ENCODE data around the gene POLD2.
A peak's percentile ranks its signal among the peaks of the same experiment; 100 is the strongest.

Gene POLD2

DNA sequence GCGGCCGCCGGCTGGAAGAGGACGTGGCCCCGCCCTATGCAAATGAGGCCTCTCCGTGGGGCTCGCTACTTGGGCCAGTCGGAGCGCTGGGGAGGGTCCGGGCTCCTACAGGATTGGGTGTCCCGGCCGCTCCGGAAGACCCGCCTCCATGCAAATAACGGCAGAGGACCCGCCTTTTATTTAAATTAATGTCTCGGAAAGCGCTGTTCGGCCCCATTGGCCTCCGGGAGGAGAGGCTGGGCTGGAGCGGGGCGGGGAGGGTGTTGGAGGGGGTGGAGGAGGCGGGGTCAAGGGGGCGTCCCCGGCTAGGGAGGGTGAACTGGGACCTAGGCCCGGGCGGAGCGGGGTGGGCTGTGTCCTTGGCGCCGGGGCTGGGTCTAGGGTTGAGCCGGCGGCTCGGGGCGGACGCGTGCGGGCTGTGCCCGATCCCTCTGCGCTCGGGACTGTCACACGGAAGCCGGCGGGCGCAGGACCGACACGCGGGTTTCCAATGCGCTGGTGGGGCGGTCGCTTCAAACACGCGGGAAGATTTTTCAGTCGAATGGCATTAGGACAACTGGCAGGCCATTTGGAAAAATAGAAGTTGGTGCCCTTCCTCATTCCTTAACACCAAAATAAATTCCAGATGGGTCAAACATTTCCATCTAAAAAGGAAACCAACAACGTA is 40.7 kb downstream of the POLD2 start:
- Mint-ChIP-seq H3K27me3 (no peaks in the 10 kb centered on the region), H3K4me1 (peaks cover 35% of the 10 kb centered on the region), H3K27ac (ENCODE audit: low read depth) (peak overlapping the region; percentile 89), H3K36me3 (ENCODE audit: insufficient read depth) (peaks cover 15% of the 10 kb centered on the region), H3K9me3 (no peaks in the 10 kb centered on the region), H3K4me3 (peak overlapping the region; percentile 84)
- DNase-seq (ENCODE audit: low spot score in 2 of 2) (peak; percentile 90 to 96), ATAC-seq (replicated peaks; ENCODE audit: extremely low read depth, poor library complexity, severe bottlenecking) (peak; percentile 93)

DNA sequence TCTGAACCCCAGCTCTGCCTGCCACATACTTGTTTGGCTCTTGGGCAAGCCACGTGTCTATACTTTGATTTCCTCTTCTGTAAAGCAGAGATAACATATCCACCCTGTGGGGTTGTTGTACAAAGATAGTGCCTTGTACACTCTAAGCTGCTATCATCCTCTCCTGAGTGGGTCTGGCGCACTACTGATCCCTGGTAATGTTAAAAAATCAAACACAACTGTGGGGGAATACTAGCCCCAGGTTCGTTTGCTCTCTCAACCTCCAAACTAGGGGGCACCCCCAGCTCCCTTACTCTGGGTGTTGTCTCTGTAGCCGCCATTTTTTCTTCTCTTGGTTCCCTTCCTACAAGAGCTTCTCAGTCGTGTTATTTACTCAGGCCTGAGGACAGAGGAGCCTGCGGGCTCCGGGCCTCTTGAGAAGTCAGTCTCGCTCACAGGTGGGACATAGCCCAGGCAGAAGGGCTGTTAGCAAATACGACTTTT is 42.0 kb downstream of the POLD2 start:
- Mint-ChIP-seq H3K27ac (ENCODE audit: low read depth) (peak overlapping the region; percentile 89), H3K36me3 (ENCODE audit: insufficient read depth) (peaks cover 18% of the 10 kb centered on the region), H3K4me1 (peaks cover 38% of the 10 kb centered on the region), H3K27me3 (no peaks in the 10 kb centered on the region), H3K4me3 (peak overlapping the region; percentile 84), H3K9me3 (no peaks in the 10 kb centered on the region)
- DNase-seq (ENCODE audit: low spot score in 2 of 2) (no peak), ATAC-seq (replicated peaks; ENCODE audit: extremely low read depth, poor library complexity, severe bottlenecking) (no peak)

- Mint-ChIP-seq H3K9me3 (no peaks in the 10 kb centered on the region), H3K4me1 (peaks cover 38% of the 10 kb centered on the region), H3K27me3 (no peaks in the 10 kb centered on the region), H3K27ac (ENCODE audit: low read depth) (peak overlapping the region; percentile 89), H3K36me3 (ENCODE audit: insufficient read depth) (peaks cover 20% of the 10 kb centered on the region), H3K4me3 (peak overlapping the region; percentile 84)
- ATAC-seq (replicated peaks; ENCODE audit: extremely low read depth, poor library complexity, severe bottlenecking) = no peak
- no peak for DNase-seq (ENCODE audit: low spot score in 2 of 2)
Observed at GRCh38 chr7:44080686-44081265, 42.6 kb downstream of the POLD2 start.

- Mint-ChIP-seq H3K9me3 (no peaks in the 10 kb centered on the region), H3K27ac (ENCODE audit: low read depth) (no peak overlapping the region), H3K4me1 (peaks cover 38% of the 10 kb centered on the region), H3K36me3 (ENCODE audit: insufficient read depth) (peaks cover 25% of the 10 kb centered on the region), H3K4me3 (no peak overlapping the region), H3K27me3 (no peaks in the 10 kb centered on the region)
- no peak for ATAC-seq (replicated peaks; ENCODE audit: extremely low read depth, poor library complexity, severe bottlenecking)
- DNase-seq (ENCODE audit: low spot score in 2 of 2) = no peak
Observed at GRCh38 chr7:44080118-44080517, 43.2 kb downstream of the POLD2 start.

- H3K27me3 Mint-ChIP-seq = no peaks in the 10 kb centered on the region
- no peak overlapping the region for H3K4me3 Mint-ChIP-seq
- no peaks in the 10 kb centered on the region for H3K9me3 Mint-ChIP-seq
- peaks cover 30% of the 10 kb centered on the region for H3K36me3 Mint-ChIP-seq (ENCODE audit: insufficient read depth)
- no peak overlapping the region for H3K27ac Mint-ChIP-seq (ENCODE audit: low read depth)
- DNase-seq (ENCODE audit: low spot score in 2 of 2) (no peak), ATAC-seq (replicated peaks; ENCODE audit: extremely low read depth, poor library complexity, severe bottlenecking) (no peak)
- H3K4me1 Mint-ChIP-seq = peaks cover 38% of the 10 kb centered on the region
Observed at GRCh38 chr7:44079331-44080021, 43.9 kb downstream of the POLD2 start.

DNA sequence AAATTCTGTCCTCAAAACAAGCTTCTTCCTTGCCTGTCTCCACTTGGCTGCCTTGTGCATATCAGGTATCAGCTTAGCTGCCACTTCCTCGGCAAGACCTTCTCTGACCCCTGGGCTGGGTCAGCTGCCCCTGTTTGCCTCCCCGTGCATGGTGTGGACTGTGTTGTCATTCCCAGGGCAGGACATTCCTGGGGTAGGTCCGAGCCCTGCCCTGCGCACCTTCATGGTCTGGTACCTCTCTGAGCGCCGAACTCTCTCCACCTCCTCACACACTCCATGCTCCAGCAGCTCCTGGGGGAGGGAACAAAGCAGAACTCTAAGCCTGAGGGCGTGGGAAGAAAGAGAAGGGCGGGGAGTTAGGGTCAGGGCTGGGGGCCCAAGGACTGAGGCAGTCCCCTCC is 44.8 kb downstream of the POLD2 start:
- Mint-ChIP-seq H3K27me3 (no peaks in the 10 kb centered on the region), H3K36me3 (ENCODE audit: insufficient read depth) (peaks cover 30% of the 10 kb centered on the region), H3K27ac (ENCODE audit: low read depth) (no peak overlapping the region), H3K9me3 (no peaks in the 10 kb centered on the region), H3K4me1 (peaks cover 33% of the 10 kb centered on the region), H3K4me3 (no peak overlapping the region)
- no peak for ATAC-seq (replicated peaks; ENCODE audit: extremely low read depth, poor library complexity, severe bottlenecking)
- DNase-seq (ENCODE audit: low spot score in 2 of 2) = no peak

GRCh38 chr7:44077681-44078091 is 45.7 kb downstream of the POLD2 start:
- ATAC-seq (replicated peaks; ENCODE audit: extremely low read depth, poor library complexity, severe bottlenecking) (no peak), DNase-seq (ENCODE audit: low spot score in 2 of 2) (no peak)
- Mint-ChIP-seq H3K36me3 (ENCODE audit: insufficient read depth) (peaks cover 30% of the 10 kb centered on the region), H3K27ac (ENCODE audit: low read depth) (peak overlapping the region; percentile 9), H3K4me1 (peaks cover 32% of the 10 kb centered on the region), H3K9me3 (no peaks in the 10 kb centered on the region), H3K4me3 (no peak overlapping the region), H3K27me3 (no peaks in the 10 kb centered on the region)

- ATAC-seq (replicated peaks; ENCODE audit: extremely low read depth, poor library complexity, severe bottlenecking) (no peak), DNase-seq (ENCODE audit: low spot score in 2 of 2) (no peak)
- Mint-ChIP-seq H3K36me3 (ENCODE audit: insufficient read depth) (peaks cover 30% of the 10 kb centered on the region), H3K4me3 (no peak overlapping the region), H3K9me3 (no peaks in the 10 kb centered on the region), H3K4me1 (peaks cover 30% of the 10 kb centered on the region), H3K27ac (ENCODE audit: low read depth) (no peak overlapping the region), H3K27me3 (no peaks in the 10 kb centered on the region)
Observed at GRCh38 chr7:44077061-44077460, 46.3 kb downstream of the POLD2 start.

- Mint-ChIP-seq H3K27ac (ENCODE audit: low read depth) (no peak overlapping the region), H3K4me3 (no peak overlapping the region), H3K36me3 (ENCODE audit: insufficient read depth) (peaks cover 30% of the 10 kb centered on the region), H3K27me3 (no peaks in the 10 kb centered on the region), H3K9me3 (no peaks in the 10 kb centered on the region), H3K4me1 (peaks cover 23% of the 10 kb centered on the region)
- ATAC-seq (replicated peaks; ENCODE audit: extremely low read depth, poor library complexity, severe bottlenecking) = no peak
- no peak for DNase-seq (ENCODE audit: low spot score in 2 of 2)
Observed at GRCh38 chr7:44076101-44076895, 47.0 kb downstream of the POLD2 start.

DNA sequence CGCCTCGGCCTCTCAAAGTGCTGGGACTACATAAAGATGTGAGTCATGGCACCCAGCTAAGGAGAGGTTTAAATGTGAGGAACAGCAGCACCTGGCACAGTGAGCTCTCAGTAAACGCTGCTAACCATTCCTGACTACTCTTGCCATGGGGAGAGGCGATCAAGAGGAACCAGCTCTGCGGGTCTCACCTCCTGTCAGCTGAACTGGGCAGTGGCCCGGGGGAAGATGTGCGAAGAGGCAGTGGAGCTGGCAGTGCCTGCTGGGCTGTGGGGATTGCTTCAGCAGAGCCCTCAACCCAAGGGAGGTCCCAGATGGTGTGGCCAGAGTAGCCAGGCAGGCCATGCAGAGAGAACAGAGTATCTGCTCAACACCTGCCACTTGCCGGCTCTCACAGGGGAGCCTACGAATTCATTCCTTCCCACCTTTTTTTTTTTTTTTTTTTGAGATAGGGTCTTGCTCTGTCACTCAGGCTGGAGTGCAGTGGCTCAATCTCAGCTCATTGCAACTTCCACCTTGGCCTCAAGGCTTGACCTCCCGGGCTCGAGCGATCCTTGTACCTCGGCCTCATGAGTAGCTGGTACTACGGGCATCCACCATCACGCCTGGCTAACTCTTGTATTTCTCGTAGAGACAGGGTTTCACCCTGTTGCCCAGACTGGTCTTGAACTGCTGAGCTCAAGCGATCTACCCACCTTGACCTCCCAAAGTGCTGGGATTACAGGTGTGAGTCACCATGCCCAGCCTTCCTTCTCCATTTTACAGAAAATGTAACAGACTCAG is 47.9 kb downstream of the POLD2 start:
- Mint-ChIP-seq H3K27me3 (no peaks in the 10 kb centered on the region), H3K27ac (ENCODE audit: low read depth) (no peak overlapping the region), H3K36me3 (ENCODE audit: insufficient read depth) (peaks cover 27% of the 10 kb centered on the region), H3K9me3 (no peaks in the 10 kb centered on the region), H3K4me1 (peaks cover 15% of the 10 kb centered on the region), H3K4me3 (no peak overlapping the region)
- DNase-seq (ENCODE audit: low spot score in 2 of 2) (no peak), ATAC-seq (replicated peaks; ENCODE audit: extremely low read depth, poor library complexity, severe bottlenecking) (no peak)

- ATAC-seq (replicated peaks; ENCODE audit: extremely low read depth, poor library complexity, severe bottlenecking) = no peak
- DNase-seq (ENCODE audit: low spot score in 2 of 2) = no peak
- Mint-ChIP-seq H3K4me3 (no peak overlapping the region), H3K9me3 (no peaks in the 10 kb centered on the region), H3K36me3 (ENCODE audit: insufficient read depth) (peaks cover 23% of the 10 kb centered on the region), H3K4me1 (peaks cover 15% of the 10 kb centered on the region), H3K27ac (ENCODE audit: low read depth) (peak overlapping the region; percentile 25), H3K27me3 (no peaks in the 10 kb centered on the region)
Observed at GRCh38 chr7:44074349-44074695, 49.0 kb downstream of the POLD2 start.
